Mesendoderm (in vitro differentiated cells): ENCODE measurements around the gene ZNF771.
A peak's percentile ranks its signal among the peaks of the same experiment; 100 is the strongest.

Experiments used
- DNase-seq: peaks from one replicate; pipeline ENCODE4 v3.0.0; 2013
- H2AK5ac ChIP-seq: 2 replicates; pipeline ENCODE4 v1.6.1; 2013; ENCODE audit warnings: low read length, inconsistent platforms
- H2BK120ac ChIP-seq: 2 replicates; pipeline ENCODE4 v1.6.1; 2013; ENCODE audit warnings: low read depth, mild to moderate bottlenecking, low read length, moderate library complexity, mixed read lengths
- H2BK15ac ChIP-seq: replicated peaks from 2 replicates; pipeline ENCODE4 v1.6.1; 2013; ENCODE audit warnings: low read depth, mild to moderate bottlenecking, moderate library complexity
- H2BK5ac ChIP-seq: 2 replicates; pipeline ENCODE4 v1.6.1; 2013; ENCODE audit warnings: low read length, inconsistent platforms
- H3K18ac ChIP-seq: 2 replicates; pipeline ENCODE4 v1.6.1; 2013; ENCODE audit warnings: mild to moderate bottlenecking, low read length, mixed read lengths
- H3K23ac ChIP-seq: one replicate; pipeline ENCODE4 v1.6.1; 2013; ENCODE audit warnings: low read length
- H3K27ac ChIP-seq: 2 replicates; pipeline ENCODE4 v1.5.1; 2013; ENCODE audit warnings: low read depth, mild to moderate bottlenecking, inconsistent platforms, low read length, moderate library complexity
- H3K27me3 ChIP-seq: 2 replicates; pipeline ENCODE4 v1.6.1; 2013; ENCODE audit warnings: low read length, control low read depth, mild to moderate bottlenecking, inconsistent platforms; ENCODE audit not compliant: insufficient read depth, poor library complexity
- H3K36me3 ChIP-seq: 2 replicates; pipeline ENCODE4 v1.6.1; 2013; ENCODE audit warnings: low read length, inconsistent platforms; ENCODE audit not compliant: control insufficient read depth, insufficient read depth
- H3K4ac ChIP-seq: one replicate; pipeline ENCODE4 v1.6.1; 2013; ENCODE audit warnings: low read depth, mild to moderate bottlenecking, low read length, moderate library complexity
- H3K4me1 ChIP-seq: 2 replicates; pipeline ENCODE4 v1.6.1; 2013; ENCODE audit warnings: low read depth, low read length, inconsistent platforms; ENCODE audit not compliant: control insufficient read depth
- H3K4me2 ChIP-seq: 2 replicates; pipeline ENCODE4 v1.6.1; 2013; ENCODE audit warnings: low read length
- H3K4me3 ChIP-seq: 2 replicates; pipeline ENCODE4 v1.5.1; 2013; ENCODE audit warnings: mild to moderate bottlenecking, low read length
- H3K56ac ChIP-seq: one replicate; pipeline ENCODE4 v1.6.1; 2013; ENCODE audit warnings: low read length
- H3K79me1 ChIP-seq: 2 replicates; pipeline ENCODE4 v1.6.1; 2013; ENCODE audit warnings: low read length, inconsistent platforms
- H3K79me2 ChIP-seq: 2 replicates; pipeline ENCODE4 v1.6.1; 2013; ENCODE audit warnings: mild to moderate bottlenecking, low read length; ENCODE audit not compliant: control insufficient read depth, insufficient read depth
- H3K9ac ChIP-seq: 2 replicates; pipeline ENCODE4 v1.6.1; 2013; ENCODE audit warnings: low read length, inconsistent platforms
- H4K5ac ChIP-seq: one replicate; pipeline ENCODE4 v1.6.1; 2013; ENCODE audit warnings: low read length
- H4K8ac ChIP-seq: one replicate; pipeline ENCODE4 v1.6.1; 2013; ENCODE audit warnings: low read depth, mild to moderate bottlenecking, control low read depth, low read length, moderate library complexity
- WGBS: extraction: QIAGEN DNeasy Blood & Tissue Kit; methylation state at CpG from one replicate; pipeline ENCODE4 v1.1.7; 2013; ENCODE audit warnings: low lambda C conversion rate, missing lambda C conversion rate; ENCODE audit not compliant: insufficient coverage; ENCODE audit errors: extremely low coverage; 5-methylcytosine and 5-hydroxymethylcytosine counted together

ZNF771 gene

GRCh38 chr16:30439720-30440348 is 32.4 kb downstream of the ZNF771 start:
- Histone ChIP-seq H3K4me2 (no peak overlapping the region), H3K36me3 (no peaks in the 10 kb centered on the region), H3K18ac (no peak overlapping the region), H2AK5ac (no peak overlapping the region), H4K8ac (no peak overlapping the region), H2BK15ac (no peak overlapping the region), H3K23ac (no peak overlapping the region), H3K79me1 (peaks cover 4% of the 10 kb centered on the region), H3K79me2 (peaks cover 2% of the 10 kb centered on the region), H4K5ac (no peak overlapping the region), H3K27ac (no peak overlapping the region), H3K9ac (no peak overlapping the region), H2BK120ac (no peak overlapping the region), H3K4me3 (no peak overlapping the region), H3K4ac (no peak overlapping the region), H3K27me3 (no peaks in the 10 kb centered on the region), H3K56ac (no peak overlapping the region), H3K4me1 (no peaks in the 10 kb centered on the region), H2BK5ac (no peak overlapping the region)
- DNase-seq = no peak
- no CpG with 5 or more reads among the region's 6 CpGs for WGBS

- no peak overlapping the region for H2BK15ac ChIP-seq
- H3K4me1 ChIP-seq = no peaks in the 10 kb centered on the region
- no peak overlapping the region for H3K9ac ChIP-seq
- H3K36me3 ChIP-seq = no peaks in the 10 kb centered on the region
- H4K8ac ChIP-seq = no peak overlapping the region
- no peak overlapping the region for H3K27ac ChIP-seq
- H3K79me2 ChIP-seq = peaks cover 2% of the 10 kb centered on the region
- no peak overlapping the region for H2AK5ac ChIP-seq
- H4K5ac ChIP-seq = no peak overlapping the region
- H3K23ac ChIP-seq = no peak overlapping the region
- H3K79me1 ChIP-seq = peaks cover 4% of the 10 kb centered on the region
- H2BK5ac ChIP-seq = no peak overlapping the region
- H3K4ac ChIP-seq = no peak overlapping the region
- no peaks in the 10 kb centered on the region for H3K27me3 ChIP-seq
- H3K4me2 ChIP-seq = no peak overlapping the region
- no CpG with 5 or more reads among the region's 2 CpGs for WGBS
- no peak overlapping the region for H3K56ac ChIP-seq
- no peak overlapping the region for H2BK120ac ChIP-seq
- H3K4me3 ChIP-seq = no peak overlapping the region
- no peak overlapping the region for H3K18ac ChIP-seq
- DNase-seq = no peak
Observed at GRCh38 chr16:30443631-30444030, 36.2 kb downstream of the ZNF771 start.

GRCh38 chr16:30444231-30445148 is 37.1 kb downstream of the ZNF771 start:
- no peak overlapping the region for H3K18ac ChIP-seq
- no peak overlapping the region for H2BK5ac ChIP-seq
- no peaks in the 10 kb centered on the region for H3K36me3 ChIP-seq
- H3K4me1 ChIP-seq = no peaks in the 10 kb centered on the region
- H2BK120ac ChIP-seq = no peak overlapping the region
- no peak overlapping the region for H2BK15ac ChIP-seq
- H3K27me3 ChIP-seq = no peaks in the 10 kb centered on the region
- peak overlapping the region; percentile 79 for H3K9ac ChIP-seq
- H3K4ac ChIP-seq = no peak overlapping the region
- H3K79me2 ChIP-seq = peaks cover 2% of the 10 kb centered on the region
- no CpG with 5 or more reads among the region's 29 CpGs for WGBS
- H3K79me1 ChIP-seq = peaks cover 4% of the 10 kb centered on the region
- H3K23ac ChIP-seq = no peak overlapping the region
- H3K27ac ChIP-seq = no peak overlapping the region
- no peak overlapping the region for H2AK5ac ChIP-seq
- no peak for DNase-seq
- H4K8ac ChIP-seq = no peak overlapping the region
- no peak overlapping the region for H4K5ac ChIP-seq
- H3K56ac ChIP-seq = peak overlapping the region; percentile 66
- H3K4me3 ChIP-seq = peak overlapping the region; percentile 81
- peak overlapping the region; percentile 14 for H3K4me2 ChIP-seq

GRCh38 chr16:30445149-30445407 is 37.7 kb downstream of the ZNF771 start:
- no peak overlapping the region for H2AK5ac ChIP-seq
- H3K23ac ChIP-seq = no peak overlapping the region
- peak overlapping the region; percentile 81 for H3K4me3 ChIP-seq
- H4K5ac ChIP-seq = no peak overlapping the region
- WGBS = no CpG with 5 or more reads among the region's 11 CpGs
- H3K4ac ChIP-seq = peak overlapping the region; percentile 23
- no peak overlapping the region for H4K8ac ChIP-seq
- peak overlapping the region; percentile 79 for H3K9ac ChIP-seq
- H3K79me1 ChIP-seq = peaks cover 4% of the 10 kb centered on the region
- no peak overlapping the region for H2BK15ac ChIP-seq
- no peak overlapping the region for H2BK5ac ChIP-seq
- H3K4me1 ChIP-seq = no peaks in the 10 kb centered on the region
- peak overlapping the region; percentile 14 for H3K4me2 ChIP-seq
- H2BK120ac ChIP-seq = no peak overlapping the region
- no peaks in the 10 kb centered on the region for H3K27me3 ChIP-seq
- peak overlapping the region; percentile 65 for H3K18ac ChIP-seq
- H3K79me2 ChIP-seq = peaks cover 2% of the 10 kb centered on the region
- peak overlapping the region; percentile 66 for H3K56ac ChIP-seq
- no peak for DNase-seq
- no peak overlapping the region for H3K27ac ChIP-seq
- no peaks in the 10 kb centered on the region for H3K36me3 ChIP-seq

GRCh38 chr16:30445408-30446202 is 38.2 kb downstream of the ZNF771 start, which contains the start of gene SEPHS2:
Gene SEPHS2 (minus strand): TSS chr16:30445874. CDS start chr16:30445727, 147 bp downstream.
- Histone ChIP-seq H3K23ac (no peak within 1 kb of the TSS), H3K27me3 (no peaks in the 10 kb centered on the region), H4K5ac (no peak within 1 kb of the TSS), H3K4me1 (no peaks in the 10 kb centered on the region), H2BK5ac (peak within 1 kb of the TSS; percentile 32), H3K27ac (peak within 1 kb of the TSS; percentile 86), H2BK120ac (peak within 1 kb of the TSS; percentile 33), H2BK15ac (no peak within 1 kb of the TSS), H3K79me2 (peaks cover 2% of the 10 kb centered on the region), H3K4me3 (peak within 1 kb of the TSS; percentile 81), H3K18ac (peak within 1 kb of the TSS; percentile 65), H4K8ac (peak within 1 kb of the TSS; percentile 87), H3K9ac (peak within 1 kb of the TSS; percentile 79), H3K79me1 (peaks cover 4% of the 10 kb centered on the region), H2AK5ac (no peak within 1 kb of the TSS), H3K4ac (peak within 1 kb of the TSS; percentile 23), H3K4me2 (peak within 1 kb of the TSS; percentile 52), H3K56ac (peak within 1 kb of the TSS; percentile 82), H3K36me3 (no peaks in the 10 kb centered on the region)
- WGBS = no CpG with 5 or more reads among the region's 59 CpGs
- peak; percentile 98 for DNase-seq
